HG02610 (cell line): ENCODE results near the gene ZMIZ1.

Experiments used
- ATAC-seq: cut with Tn5 transposase; IDR thresholded peaks from one replicate; pipeline ENCODE4 v1.9.1; 2021; ENCODE audit warnings: mild to moderate bottlenecking, moderate library complexity; ENCODE audit not compliant: unreplicated experiment

Gene ZMIZ1

GRCh38 chr10:79097021-79097872 lies 28.5 kb downstream of the ZMIZ1 start:
- no peak for ATAC-seq

GRCh38 chr10:79098061-79098460 lies 29.3 kb downstream of the ZMIZ1 start:
- ATAC-seq = no peak

GRCh38 chr10:79098596-79099015 lies 29.8 kb downstream of the ZMIZ1 start:
- peak; percentile 66 for ATAC-seq

- no peak for ATAC-seq
Observed at GRCh38 chr10:79099898-79100448, 31.2 kb downstream of the ZMIZ1 start.

- no peak for ATAC-seq
Observed at GRCh38 chr10:79100771-79101170, 32.0 kb downstream of the ZMIZ1 start.

GRCh38 chr10:79101560-79102497 lies 33.1 kb downstream of the ZMIZ1 start:
- ATAC-seq = no peak

- ATAC-seq = no peak
Observed at GRCh38 chr10:79102498-79102874, 33.7 kb downstream of the ZMIZ1 start.

GRCh38 chr10:79103129-79103528 lies 34.4 kb downstream of the ZMIZ1 start:
- ATAC-seq = no peak

GRCh38 chr10:79103585-79103984 lies 34.8 kb downstream of the ZMIZ1 start:
- no peak for ATAC-seq

- no peak for ATAC-seq
Observed at GRCh38 chr10:79105150-79105739, 36.5 kb downstream of the ZMIZ1 start.

- no peak for ATAC-seq
Observed at GRCh38 chr10:79105818-79106217, 37.1 kb downstream of the ZMIZ1 start.

GRCh38 chr10:79106256-79107050 lies 37.7 kb downstream of the ZMIZ1 start:
- no peak for ATAC-seq

GRCh38 chr10:79107736-79108264 lies 39.0 kb downstream of the ZMIZ1 start:
- ATAC-seq = no peak

GRCh38 chr10:79108728-79109127 lies 40.0 kb downstream of the ZMIZ1 start:
- no peak for ATAC-seq

- ATAC-seq = no peak
Observed at GRCh38 chr10:79111427-79111826, 42.7 kb downstream of the ZMIZ1 start.

- no peak for ATAC-seq
Observed at GRCh38 chr10:79111846-79112614, 43.3 kb downstream of the ZMIZ1 start.

- no peak for ATAC-seq
Observed at GRCh38 chr10:79112881-79113431, 44.2 kb downstream of the ZMIZ1 start.

- ATAC-seq = no peak
Observed at GRCh38 chr10:79113827-79114226, 45.1 kb downstream of the ZMIZ1 start.

GRCh38 chr10:79115302-79115701 lies 46.5 kb downstream of the ZMIZ1 start:
- ATAC-seq = no peak
